Activated CD4-positive, alpha-beta T cell treated with anti-CD3 and anti-CD28 coated beads, Interleukin-2, amount 10 ng/mL, durations not matched to agents 7 days and 5 days (primary cell): ENCODE measurements around the gene ZNF732. TPM values are rescaled to one million over a fixed set of nuclear protein-coding genes. Genes with fewer than 3 reads are reported as not detected.
A peak's percentile ranks its signal among the peaks of the same experiment; 100 is the strongest.

Experiments used
- CTCF ChIA-PET: fragments of 350-600 bp; sonication (Branson Sonifier 250); formaldehyde crosslinking; loops from one replicate; lab custom pipeline; 2021; ENCODE audit warnings: antibody characterized with exemption; lab: Charles Lee
- POLR2A ChIA-PET: fragments of 350-600 bp; sonication (Branson Sonifier 250); formaldehyde crosslinking; loops from one replicate; lab custom pipeline; 2021; ENCODE audit warnings: antibody characterized with exemption; lab: Charles Lee
- DNase-seq: peaks from one replicate; pipeline ENCODE4 v3.0.0-alpha.2; 2020
- H3K27ac Mint-ChIP-seq: one replicate; pipeline ENCODE4 v1.8.0; 2021; ENCODE audit warnings: mild to moderate bottlenecking, moderate library complexity, mixed read lengths
- H3K27me3 Mint-ChIP-seq: one replicate; pipeline ENCODE4 v1.8.0; 2021; ENCODE audit warnings: mixed read lengths
- H3K36me3 Mint-ChIP-seq: one replicate; pipeline ENCODE4 v1.8.0; 2021; ENCODE audit warnings: low read depth, mixed read lengths
- H3K4me1 Mint-ChIP-seq: one replicate; pipeline ENCODE4 v1.8.0; 2021; ENCODE audit warnings: mixed read lengths
- H3K4me3 Mint-ChIP-seq: one replicate; pipeline ENCODE4 v1.8.0; 2021; ENCODE audit warnings: mild to moderate bottlenecking, moderate library complexity, mixed read lengths
- H3K9me3 Mint-ChIP-seq: one replicate; pipeline ENCODE4 v1.8.0; 2021; ENCODE audit warnings: mixed read lengths
- total RNA-seq, 2 experiments: library from RNA; stranded (reverse); gene quantifications; one replicate each; pipeline ENCODE4 v1.2.3, GENCODE V29; 2021

Gene ZNF732
- not detected for total RNA-seq

DNA sequence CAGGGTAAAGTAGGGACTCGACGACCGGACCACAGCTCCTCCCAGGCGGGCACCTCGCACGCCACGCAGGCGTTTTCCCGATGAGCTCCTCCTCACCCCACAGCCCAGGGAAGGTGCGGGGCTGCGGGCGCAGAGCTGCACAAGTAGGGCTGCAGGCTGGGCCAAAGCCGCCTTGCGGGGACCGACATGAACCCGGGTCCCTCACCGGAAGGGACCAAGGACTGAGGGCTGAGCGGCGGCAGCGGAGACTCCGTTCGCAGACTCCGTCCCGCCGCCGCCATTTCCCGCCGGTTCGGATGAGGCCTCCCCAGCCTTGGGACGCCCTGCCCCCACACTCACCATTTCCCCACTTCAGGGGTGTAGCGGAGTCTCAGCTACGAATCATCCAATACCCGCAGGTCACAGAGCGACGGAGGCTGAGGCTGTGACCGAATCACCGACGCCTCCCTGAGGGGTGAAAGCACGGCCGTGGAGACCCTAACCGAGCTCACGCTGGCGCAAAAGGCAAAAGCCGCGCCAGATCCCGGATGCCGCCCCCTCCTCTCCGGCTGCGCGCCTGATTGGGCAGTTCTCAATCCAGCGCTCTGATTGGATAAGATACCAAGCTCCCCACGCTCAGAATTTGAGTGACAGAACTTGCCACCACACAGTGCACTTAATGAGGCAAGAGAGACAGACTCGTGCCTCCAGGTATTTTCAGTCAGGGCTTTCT, at the start of gene ZNF732:
TSS of gene ZNF732 (minus strand) at position 506 of the 712 bp plus-strand sequence. CDS start at position 342, 164 bp downstream.
- Mint-ChIP-seq H3K9me3 (peaks cover 33% of the 10 kb centered on the region), H3K4me1 (peaks cover 11% of the 10 kb centered on the region), H3K36me3 (peaks cover 8% of the 10 kb centered on the region), H3K27me3 (peaks cover 7% of the 10 kb centered on the region), H3K27ac (peak within 1 kb of the TSS; percentile 10), H3K4me3 (no peak within 1 kb of the TSS)
- ChIA-PET CTCF (no interaction called here), POLR2A (no interaction called here)
- DNase-seq = no peak

DNA sequence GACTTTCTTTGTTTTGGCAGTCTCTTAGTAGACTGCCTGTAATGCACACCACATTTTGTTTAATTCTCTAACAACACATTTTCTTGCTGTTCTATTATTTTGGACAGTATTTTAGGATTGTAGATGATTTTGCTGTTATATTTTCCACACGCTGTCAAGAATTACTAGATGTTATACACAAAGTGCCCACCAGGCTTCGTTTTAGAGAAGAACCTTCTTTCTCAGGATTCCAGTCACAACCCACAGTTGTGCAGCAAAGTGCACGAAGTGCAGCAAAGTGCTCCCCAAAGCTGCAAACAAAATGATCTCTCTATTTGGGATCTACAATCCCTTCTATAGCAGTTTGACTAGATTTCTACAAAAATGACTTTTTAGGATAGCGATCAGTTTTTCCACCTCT, 34.7 kb upstream of the ZNF732 start:
- no peaks in the 10 kb centered on the region for H3K27me3 Mint-ChIP-seq
- H3K36me3 Mint-ChIP-seq = peaks cover 79% of the 10 kb centered on the region
- POLR2A ChIA-PET = no interaction called here
- H3K9me3 Mint-ChIP-seq = peaks cover 52% of the 10 kb centered on the region
- no peak overlapping the region for H3K4me3 Mint-ChIP-seq
- H3K4me1 Mint-ChIP-seq = peaks cover 33% of the 10 kb centered on the region
- H3K27ac Mint-ChIP-seq = no peak overlapping the region
- CTCF ChIA-PET = no interaction called here
- DNase-seq = no peak

DNA sequence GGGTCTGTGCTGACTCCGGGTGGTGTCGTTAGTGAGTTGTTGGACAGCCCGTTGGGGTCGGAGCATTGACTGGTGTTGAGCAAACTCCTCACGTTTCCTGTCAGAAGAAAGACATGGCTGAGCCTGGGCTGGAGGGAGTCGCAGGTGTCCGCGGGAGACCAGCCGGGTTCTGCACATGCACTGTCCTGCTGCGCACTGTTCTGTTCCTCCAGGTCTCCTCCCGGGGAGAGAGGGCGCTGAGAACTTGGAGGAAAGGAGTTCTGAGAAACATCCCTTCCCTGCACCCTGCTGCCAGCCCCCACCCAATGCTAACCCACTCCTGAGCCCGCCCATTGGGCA, 33.5 kb upstream of the ZNF732 start:
- POLR2A ChIA-PET = no interaction called here

DNA sequence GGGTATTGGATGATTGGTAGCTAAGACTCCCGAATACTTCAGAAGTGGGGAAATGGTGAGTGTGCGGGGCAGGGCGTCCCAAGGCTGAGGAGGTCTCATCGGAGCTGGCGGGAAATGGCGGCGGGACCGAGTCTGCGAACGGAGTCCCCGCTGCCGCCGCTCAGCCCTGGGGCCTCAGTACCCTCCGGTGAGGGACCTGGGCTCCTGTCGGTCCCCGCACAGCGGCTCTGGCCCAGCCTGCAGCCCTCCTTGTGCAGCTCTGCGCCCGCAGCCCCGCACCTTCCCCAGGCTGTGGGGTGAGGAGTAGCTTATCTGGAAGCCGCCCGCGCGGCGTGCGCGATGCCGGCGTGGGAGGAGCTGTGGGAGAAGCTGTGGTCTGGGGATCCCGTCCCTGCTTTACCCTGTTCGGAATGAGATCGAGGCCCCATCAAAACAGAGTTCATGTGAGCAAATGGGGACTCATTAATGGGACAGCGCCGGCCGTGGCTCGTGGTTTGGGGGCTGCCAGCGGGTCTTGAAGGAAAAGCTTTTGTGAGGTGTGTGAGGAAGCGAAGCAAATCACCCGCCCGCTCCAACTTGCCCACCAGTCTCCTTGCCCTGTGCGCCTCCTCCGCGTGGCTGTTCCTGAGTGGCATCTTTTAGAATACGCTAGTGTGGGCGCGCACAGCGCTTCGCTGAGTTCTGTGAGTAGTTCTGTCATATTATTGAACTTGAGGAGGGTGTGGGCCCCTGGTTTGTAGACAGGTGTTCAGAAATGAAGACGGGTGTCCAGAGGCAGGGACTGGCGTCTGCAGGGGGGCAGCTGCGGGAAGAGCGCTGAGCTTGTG, 32.9 kb upstream of the ZNF732 start:
- CTCF ChIA-PET = interaction anchor here (1.4 kb wide), 1 partner anchor 9 kb away, joined by 4 read pairs; no protein-coding TSS in a partner anchor
- Mint-ChIP-seq H3K4me1 (peaks cover 33% of the 10 kb centered on the region), H3K27me3 (no peaks in the 10 kb centered on the region), H3K4me3 (peak overlapping the region; percentile 92), H3K9me3 (peaks cover 53% of the 10 kb centered on the region), H3K27ac (peak overlapping the region; percentile 97), H3K36me3 (peaks cover 65% of the 10 kb centered on the region)
- no peak for DNase-seq
- POLR2A ChIA-PET = interaction anchor here (0.6 kb wide), 2 partner anchors 12 to 136 kb away, joined by 3 to 6 read pairs; no protein-coding TSS in a partner anchor

More for the DNA sequence above, 33.5 kb upstream of the ZNF732 start:
- peak overlapping the region; percentile 92 for H3K4me3 Mint-ChIP-seq
- H3K36me3 Mint-ChIP-seq = peaks cover 70% of the 10 kb centered on the region
- DNase-seq = no peak
- H3K27me3 Mint-ChIP-seq = no peaks in the 10 kb centered on the region
- H3K9me3 Mint-ChIP-seq = peaks cover 56% of the 10 kb centered on the region
- peak overlapping the region; percentile 97 for H3K27ac Mint-ChIP-seq
- CTCF ChIA-PET = interaction anchor here (1.4 kb wide), 1 partner anchor 8 kb away, joined by 4 read pairs; no protein-coding TSS in a partner anchor
- H3K4me1 Mint-ChIP-seq = peaks cover 33% of the 10 kb centered on the region

DNA sequence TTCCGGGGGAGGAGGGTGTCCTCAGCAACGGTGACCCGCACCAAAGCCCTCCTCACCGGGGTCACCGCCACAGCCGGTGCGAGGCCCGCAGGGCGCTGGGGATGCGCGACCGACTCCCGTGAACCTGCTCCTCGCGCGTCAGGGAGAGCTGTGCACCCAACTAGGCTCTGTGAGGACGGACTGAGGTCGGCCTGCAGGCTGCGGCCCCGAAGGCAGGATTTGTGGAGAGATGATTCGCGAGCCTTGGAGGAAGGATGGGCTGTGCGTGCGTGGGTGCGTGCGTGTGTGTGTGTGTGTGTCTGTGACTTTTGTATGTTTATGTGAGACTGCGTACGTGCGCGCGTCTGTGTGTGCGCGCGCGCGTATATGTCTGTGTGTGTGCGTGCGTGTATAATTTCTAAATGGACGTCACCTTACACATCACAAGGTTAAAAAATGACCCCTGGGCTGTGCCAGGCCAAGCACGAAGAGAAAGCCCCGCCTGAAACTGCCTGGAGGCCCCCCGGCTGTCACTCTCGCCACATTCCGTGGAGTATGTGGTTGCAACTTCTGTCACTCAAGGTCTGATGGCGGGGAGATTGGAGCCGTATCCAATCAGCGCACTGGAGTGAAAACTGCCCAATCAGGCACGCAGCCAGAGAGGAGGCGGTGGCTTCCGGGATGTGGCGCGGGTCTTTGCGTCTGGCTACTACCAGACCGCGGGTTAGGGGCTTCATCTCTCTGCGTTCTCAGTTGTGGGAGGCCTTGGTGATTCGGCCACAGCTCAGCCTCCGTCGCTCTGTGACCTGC, 32.1 kb upstream of the ZNF732 start, which contains the start of gene ZNF141:
TSS of gene ZNF141 (plus strand) at position 672 of the 789 bp plus-strand sequence. CDS start 170 bp downstream, outside the sequence.
- peak; percentile 95 for DNase-seq
- H3K4me3 Mint-ChIP-seq = peak within 1 kb of the TSS; percentile 92
- ChIA-PET POLR2A (interaction anchor here (0.6 kb wide), 1 partner anchor 13 kb away, joined by 3 read pairs; no protein-coding TSS in a partner anchor), CTCF (interaction anchor here (1.4 kb wide), 1 partner anchor 10 kb away, joined by 4 read pairs; no protein-coding TSS in a partner anchor)
- peaks cover 33% of the 10 kb centered on the region for H3K4me1 Mint-ChIP-seq
- H3K36me3 Mint-ChIP-seq = peaks cover 57% of the 10 kb centered on the region
- H3K9me3 Mint-ChIP-seq = peaks cover 47% of the 10 kb centered on the region
- H3K27ac Mint-ChIP-seq = peak within 1 kb of the TSS; percentile 97
- no peaks in the 10 kb centered on the region for H3K27me3 Mint-ChIP-seq

DNA sequence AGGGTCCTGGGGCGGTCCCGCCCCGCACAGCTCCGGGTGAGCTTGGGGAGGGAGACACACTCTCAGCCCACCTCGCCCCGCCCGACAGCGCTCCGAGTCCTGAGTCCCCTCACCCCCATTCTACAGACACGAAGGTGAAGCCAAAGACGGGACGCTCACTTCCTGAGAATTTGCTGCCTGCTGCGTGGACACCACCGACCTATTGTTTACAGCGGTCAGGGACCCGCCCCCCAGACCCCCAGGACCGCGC, 31.5 kb upstream of the ZNF732 start:
- ChIA-PET POLR2A (no interaction called here), CTCF (no interaction called here)
- H3K36me3 Mint-ChIP-seq = peaks cover 52% of the 10 kb centered on the region

DNA sequence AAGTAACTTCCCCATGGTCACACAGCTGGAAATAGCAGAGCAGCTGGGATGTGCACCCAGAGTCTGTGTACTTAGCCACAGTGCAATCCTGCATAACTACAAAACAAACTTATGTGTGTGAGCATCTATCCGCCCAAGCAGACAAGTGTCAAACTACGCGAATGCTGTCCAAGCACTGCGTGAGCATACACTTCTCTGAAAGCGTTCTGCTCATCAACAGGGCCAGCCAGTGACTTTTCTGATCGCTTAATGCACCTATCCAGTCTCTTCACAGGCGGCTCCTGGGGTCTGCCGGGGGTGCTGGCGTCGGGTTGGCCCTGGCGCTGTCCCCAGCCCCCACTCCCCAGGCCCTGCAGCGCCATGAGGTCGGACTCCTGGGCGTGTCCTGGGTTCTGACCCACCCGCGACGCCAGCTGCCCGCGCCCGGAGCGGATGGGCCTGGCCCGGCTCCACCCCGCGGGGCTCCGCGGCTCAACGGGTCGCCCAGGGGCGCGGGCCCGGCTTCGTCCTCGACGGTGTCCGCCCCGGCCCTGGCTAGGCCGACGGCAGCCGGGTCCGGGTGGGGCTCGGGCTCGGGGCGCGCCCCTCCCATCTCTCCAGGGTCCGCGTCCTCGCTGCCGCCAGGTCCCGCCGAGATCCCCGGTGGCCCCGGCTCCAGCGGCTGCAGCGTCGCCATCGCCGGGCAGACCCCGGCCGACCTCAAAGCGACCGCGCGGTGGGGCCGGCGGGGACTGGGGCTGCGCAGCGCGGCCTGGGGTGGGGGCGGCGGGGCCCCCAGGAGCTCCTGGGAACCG, 31.0 kb upstream of the ZNF732 start:
- Mint-ChIP-seq H3K27me3 (no peaks in the 10 kb centered on the region), H3K9me3 (peaks cover 40% of the 10 kb centered on the region), H3K27ac (peak overlapping the region; percentile 2), H3K4me1 (peaks cover 33% of the 10 kb centered on the region), H3K4me3 (peak overlapping the region; percentile 67), H3K36me3 (peaks cover 47% of the 10 kb centered on the region)
- ChIA-PET POLR2A (no interaction called here), CTCF (no interaction called here)
- DNase-seq = no peak

More for the DNA sequence above, 31.5 kb upstream of the ZNF732 start:
- Mint-ChIP-seq H3K4me1 (peaks cover 33% of the 10 kb centered on the region), H3K4me3 (peak overlapping the region; percentile 92), H3K27ac (peak overlapping the region; percentile 97), H3K9me3 (peaks cover 43% of the 10 kb centered on the region), H3K27me3 (no peaks in the 10 kb centered on the region)
- DNase-seq = no peak

DNA sequence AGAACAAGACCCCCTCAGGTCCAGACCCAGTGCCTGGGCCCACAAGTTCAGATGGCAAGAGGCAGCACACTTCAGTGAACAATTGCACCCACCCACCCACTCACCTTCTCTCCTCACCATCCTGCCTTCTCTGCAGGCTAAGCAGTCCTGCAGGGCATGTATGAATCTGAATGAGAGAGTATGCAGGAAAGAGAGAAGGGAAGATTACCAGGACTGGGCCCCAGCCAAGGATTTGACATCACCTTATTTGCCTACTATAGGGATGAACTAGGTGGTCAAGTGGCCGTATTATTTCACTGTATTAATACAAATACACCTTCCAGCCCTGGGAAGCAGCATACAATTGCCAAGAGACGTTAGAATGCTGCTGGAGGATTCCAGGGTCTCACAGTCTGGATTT, 30.2 kb upstream of the ZNF732 start:
- H3K36me3 Mint-ChIP-seq = peaks cover 39% of the 10 kb centered on the region
- ChIA-PET CTCF (no interaction called here), POLR2A (no interaction called here)
- no peak for DNase-seq
- H3K27me3 Mint-ChIP-seq = no peaks in the 10 kb centered on the region
- peak overlapping the region; percentile 2 for H3K27ac Mint-ChIP-seq
- peak overlapping the region; percentile 67 for H3K4me3 Mint-ChIP-seq
- H3K4me1 Mint-ChIP-seq = peaks cover 30% of the 10 kb centered on the region
- H3K9me3 Mint-ChIP-seq = peaks cover 37% of the 10 kb centered on the region

DNA sequence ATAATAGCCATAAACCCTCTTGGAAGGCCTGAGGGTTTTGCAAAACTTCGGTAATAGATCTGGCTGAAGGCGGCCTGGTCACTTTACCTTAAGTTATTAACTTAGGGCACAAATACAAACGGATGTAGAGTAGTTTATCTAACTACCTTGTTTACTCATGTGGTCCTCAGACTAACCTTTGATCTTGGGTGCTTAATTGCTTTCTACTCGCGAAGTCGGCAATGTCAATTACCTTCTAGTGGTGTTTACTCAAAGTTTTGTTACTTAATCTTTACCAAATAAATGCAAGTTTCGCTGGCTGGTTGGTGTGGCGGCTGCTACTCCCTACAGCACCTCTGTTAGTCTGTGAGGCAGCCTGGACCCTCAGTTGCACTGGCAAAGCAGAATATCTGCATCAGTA, 23.5 kb upstream of the ZNF732 start:
- no peaks in the 10 kb centered on the region for H3K27me3 Mint-ChIP-seq
- H3K27ac Mint-ChIP-seq = no peak overlapping the region
- no peak overlapping the region for H3K4me3 Mint-ChIP-seq
- H3K9me3 Mint-ChIP-seq = peaks cover 23% of the 10 kb centered on the region
- no peak for DNase-seq
- ChIA-PET POLR2A (no interaction called here), CTCF (interaction anchor here (0.8 kb wide), 1 partner anchor 31 kb away, joined by 5 read pairs; no protein-coding TSS in a partner anchor)
- peaks cover 3% of the 10 kb centered on the region for H3K36me3 Mint-ChIP-seq
- no peaks in the 10 kb centered on the region for H3K4me1 Mint-ChIP-seq

DNA sequence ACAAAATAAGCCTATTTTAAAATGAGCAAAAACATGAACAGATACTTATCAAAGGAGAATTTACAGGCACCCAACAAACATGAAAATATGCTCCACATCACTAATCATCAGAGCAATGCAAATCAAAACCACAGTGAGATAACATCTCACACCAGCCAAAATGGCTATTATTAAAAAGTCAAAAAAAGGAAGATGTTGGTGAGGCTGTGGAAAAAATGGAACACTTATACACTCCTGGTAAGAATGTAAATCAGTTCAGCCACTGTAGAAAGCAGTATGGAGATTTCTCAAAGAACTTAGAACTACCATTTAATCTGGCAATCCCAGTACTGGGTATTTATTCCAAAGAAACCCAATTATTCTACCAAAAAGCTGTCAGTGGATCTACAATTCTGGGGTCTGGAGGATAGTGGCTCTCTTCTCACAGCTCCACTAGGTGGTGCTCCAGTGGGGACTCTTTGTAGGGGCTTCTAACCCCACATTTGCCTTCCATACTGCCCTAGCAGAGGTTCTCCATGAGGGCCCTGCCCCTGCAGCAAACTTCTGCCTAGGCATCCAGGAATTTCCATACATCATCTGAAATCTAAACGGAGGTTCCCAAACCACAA, 9.1 kb upstream of the ZNF732 start:
- H3K27ac Mint-ChIP-seq = no peak overlapping the region
- CTCF ChIA-PET = no interaction called here
- no peaks in the 10 kb centered on the region for H3K4me1 Mint-ChIP-seq
- POLR2A ChIA-PET = no interaction called here
- H3K9me3 Mint-ChIP-seq = peaks cover 44% of the 10 kb centered on the region
- no peak overlapping the region for H3K4me3 Mint-ChIP-seq
- H3K27me3 Mint-ChIP-seq = no peaks in the 10 kb centered on the region
- DNase-seq = no peak
- no peaks in the 10 kb centered on the region for H3K36me3 Mint-ChIP-seq

DNA sequence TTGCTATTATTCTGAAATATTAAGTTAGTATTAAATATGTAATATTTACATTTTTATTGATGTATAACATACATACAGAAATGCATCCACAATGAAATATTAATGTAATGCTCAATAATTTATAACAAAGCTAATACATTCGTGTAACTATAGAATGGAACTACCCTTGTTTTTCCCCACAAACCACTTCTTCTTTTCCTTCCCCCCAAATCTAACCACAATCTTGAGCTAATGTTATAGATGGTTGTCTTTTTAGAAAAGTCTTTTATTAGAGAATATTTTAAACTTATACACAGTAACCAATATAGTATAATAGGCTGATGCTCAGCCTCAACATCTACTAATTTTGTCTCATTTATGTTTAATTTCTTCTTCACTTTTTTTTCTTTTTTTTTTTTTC, 4.5 kb upstream of the ZNF732 start:
- Mint-ChIP-seq H3K4me3 (no peak overlapping the region), H3K4me1 (peaks cover 11% of the 10 kb centered on the region), H3K27ac (no peak overlapping the region), H3K36me3 (peaks cover 1% of the 10 kb centered on the region), H3K9me3 (peaks cover 34% of the 10 kb centered on the region), H3K27me3 (no peaks in the 10 kb centered on the region)
- DNase-seq = no peak
- CTCF ChIA-PET = no interaction called here
- POLR2A ChIA-PET = no interaction called here
